ENCODE data around the gene ELAVL1. TPM values are rescaled to one million over a fixed set of nuclear protein-coding genes. Genes with fewer than 3 reads are reported as not detected.

The ELAVL1 gene
- polyA plus RNA-seq, 1 of the 3 experiments (the other 2 are of a cell fraction): 49.6 TPM

GRCh38 chr19:7911508-7912143 lies 93.8 kb downstream of the ELAVL1 start:
- H3K4me3 ChIP-seq (ENCODE audit: low read depth in 2 of 2, low read length in 1 of 2): no peak overlapping the region
- peaks cover 18% of the 10 kb centered on the region for H3K79me2 ChIP-seq (ENCODE audit: insufficient read depth)
- peaks cover 0 to 5% of the 10 kb centered on the region in 2 experiments; a peak in 2 of 4 replicates for H3K4me1 ChIP-seq (ENCODE audit: control insufficient read depth in 1 of 2, insufficient read depth in 2 of 2, low read depth in 1 of 2, low read length in 1 of 2)
- no peak overlapping the region for H3K4me2 ChIP-seq
- peaks cover 6% of the 10 kb centered on the region for H3F3A ChIP-seq (replicated peaks; ENCODE audit: insufficient read depth)
- ChIA-PET POLR2A (no interaction called here), CTCF (interaction anchor here (1.5 to 2.1 kb wide), 2 partner anchors 8 to 58 kb away, joined by 5 to 9 read pairs; partner anchors contain the start of gene MAP2K7)
- no CpG with 5 or more reads among the region's 18 CpGs for WGBS (ENCODE audit: low lambda C conversion rate)
- H3K9me2 ChIP-seq: no peaks in the 10 kb centered on the region
- no peak overlapping the region for H3K9ac ChIP-seq
- peaks cover 7% of the 10 kb centered on the region; the same call in 1 of the 2 replicates for H3K27me3 ChIP-seq (ENCODE audit: insufficient read depth)
- H3K27ac ChIP-seq (ENCODE audit: low read depth in 2 of 2, low read length in 1 of 2): no peak overlapping the region
- DNase-seq: no peak
- H4K20me1 ChIP-seq (ENCODE audit: insufficient read depth): peaks cover 15% of the 10 kb centered on the region
- H2AFZ ChIP-seq (ENCODE audit: low read depth): no peak overlapping the region
- TF ChIP-seq JUND (IDR thresholded peaks at IDR 0.05) (no peak), FOXM1 (IDR thresholded peaks at IDR 0.05; ENCODE audit: low read depth) (no peak), IRF3 (IDR thresholded peaks at IDR 0.05; ENCODE audit: low read depth, low read length) (no peak), SIN3A (IDR thresholded peaks at IDR 0.05; ENCODE audit: borderline replicate concordance, low read depth, low read length) (no peak), USF1 (IDR thresholded peaks at IDR 0.05; ENCODE audit: borderline replicate concordance, low read depth) (no peak), USF2 (IDR thresholded peaks at IDR 0.05; ENCODE audit: borderline replicate concordance, low read depth, low read length) (no peak), GABPA (IDR thresholded peaks at IDR 0.05; ENCODE audit: low read depth) (no peak), MEF2A (IDR thresholded peaks at IDR 0.05; ENCODE audit: borderline replicate concordance, low read depth) (no peak), FOSL2 (IDR thresholded peaks at IDR 0.05; ENCODE audit: borderline replicate concordance, low read depth) (no peak), TAF1 (IDR thresholded peaks at IDR 0.05; ENCODE audit: borderline replicate concordance, low read depth, low read length) (no peak), NRF1 (IDR thresholded peaks at IDR 0.05; ENCODE audit: low read depth, low read length) (no peak)
- peaks cover 0 to 35% of the 10 kb centered on the region in 2 experiments for H3K36me3 ChIP-seq (replicated peaks in 1 of 2; ENCODE audit: control insufficient read depth in 1 of 2, insufficient read depth in 2 of 2, low read length in 1 of 2)
- no peaks in the 10 kb centered on the region for H3K9me3 ChIP-seq

- no peaks in the 10 kb centered on the region for H3K9me3 ChIP-seq
- DNase-seq: no peak
- TF ChIP-seq EP300 (IDR thresholded peaks at IDR 0.05; ENCODE audit: borderline replicate concordance in 1 of 2, low read depth in 1 of 2, low read length in 1 of 2): no peak
- TF ChIP-seq YY1 (IDR thresholded peaks at IDR 0.05; ENCODE audit: low read depth): no peak
- TF ChIP-seq TEAD4 (IDR thresholded peaks at IDR 0.05; ENCODE audit: borderline replicate concordance, insufficient read depth): no peak
- no peak for TF ChIP-seq IRF3 (IDR thresholded peaks at IDR 0.05; ENCODE audit: low read depth, low read length)
- no peaks in the 10 kb centered on the region for H3K9me2 ChIP-seq
- peaks cover 6% of the 10 kb centered on the region for H3F3A ChIP-seq (replicated peaks; ENCODE audit: insufficient read depth)
- 95% methylated on average over 31 of the region's 54 CpGs for WGBS (ENCODE audit: low lambda C conversion rate)
- peaks cover 24% of the 10 kb centered on the region for H4K20me1 ChIP-seq (ENCODE audit: insufficient read depth)
- H3K27me3 ChIP-seq (ENCODE audit: insufficient read depth): peaks cover 1% of the 10 kb centered on the region; the same call in 1 of the 2 replicates
- no peak overlapping the region for H2AFZ ChIP-seq (ENCODE audit: low read depth)
- peaks cover 29% of the 10 kb centered on the region for H3K79me2 ChIP-seq (ENCODE audit: insufficient read depth)
- no peak overlapping the region for H3K9ac ChIP-seq
- ChIA-PET CTCF (interaction anchor here (2.1 kb wide), 1 partner anchor 57 kb away, joined by 9 read pairs; no protein-coding TSS in a partner anchor), POLR2A (no interaction called here)
- H3K36me3 ChIP-seq (replicated peaks in 1 of 2; ENCODE audit: control insufficient read depth in 1 of 2, insufficient read depth in 2 of 2, low read length in 1 of 2): peaks cover 0 to 35% of the 10 kb centered on the region in 2 experiments
- H3K4me3 ChIP-seq (ENCODE audit: low read depth in 2 of 2, low read length in 1 of 2): no peak overlapping the region
- H3K4me2 ChIP-seq: no peak overlapping the region
- no peak overlapping the region for H3K27ac ChIP-seq (ENCODE audit: low read depth in 2 of 2, low read length in 1 of 2)
- H3K4me1 ChIP-seq (ENCODE audit: control insufficient read depth in 1 of 2, insufficient read depth in 2 of 2, low read depth in 1 of 2, low read length in 1 of 2): no peaks in the 10 kb centered on the region; a peak in 1 of 4 replicates
Measured at GRCh38 chr19:7910321-7911161, 94.9 kb downstream of the ELAVL1 start.

Data from SK-N-SH (cell line).